AML-193 (cell line): Measurements from ENCODE around the gene SNRNP70.
A peak's percentile ranks its signal among the peaks of the same experiment; 100 is the strongest.

Source experiments
- DNase-seq, 2 experiments: peaks; one replicate each; lab custom pipeline; 2025; lab: John Stamatoyannopoulos, UW

SNRNP70 gene

GRCh38 chr19:49102303-49102702, 17.1 kb downstream of the SNRNP70 start:
- no peak for DNase-seq

GRCh38 chr19:49103331-49104085, 18.3 kb downstream of the SNRNP70 start:
- DNase-seq: no peak

- no peak for DNase-seq
Observed at GRCh38 chr19:49104229-49104864, 19.1 kb downstream of the SNRNP70 start.

DNA sequence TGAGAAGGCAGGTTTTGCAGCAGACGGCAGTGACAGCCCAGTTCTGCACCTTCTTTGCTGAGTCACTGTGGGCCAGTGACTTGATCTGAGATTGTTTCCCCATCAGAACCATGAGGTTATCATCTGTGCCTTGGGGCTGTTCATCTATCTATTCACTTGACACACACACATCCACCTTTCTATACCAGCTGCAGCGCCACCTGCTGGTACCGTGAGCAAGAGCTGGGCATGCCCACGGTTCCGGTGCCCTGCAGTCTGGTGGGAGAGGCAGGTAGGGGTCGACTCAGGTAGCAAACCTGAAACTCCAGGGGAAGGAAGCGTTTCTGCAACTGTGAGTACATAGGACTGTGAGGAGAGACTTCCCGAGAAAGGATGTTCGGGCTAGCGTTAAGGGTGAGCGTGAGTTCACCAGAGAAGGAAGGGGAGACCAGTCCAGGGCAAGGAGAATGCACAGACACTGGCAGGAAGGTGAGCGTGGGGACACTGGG, 21.4 kb downstream of the SNRNP70 start:
- peak; percentile 18 to 24 for DNase-seq

DNA sequence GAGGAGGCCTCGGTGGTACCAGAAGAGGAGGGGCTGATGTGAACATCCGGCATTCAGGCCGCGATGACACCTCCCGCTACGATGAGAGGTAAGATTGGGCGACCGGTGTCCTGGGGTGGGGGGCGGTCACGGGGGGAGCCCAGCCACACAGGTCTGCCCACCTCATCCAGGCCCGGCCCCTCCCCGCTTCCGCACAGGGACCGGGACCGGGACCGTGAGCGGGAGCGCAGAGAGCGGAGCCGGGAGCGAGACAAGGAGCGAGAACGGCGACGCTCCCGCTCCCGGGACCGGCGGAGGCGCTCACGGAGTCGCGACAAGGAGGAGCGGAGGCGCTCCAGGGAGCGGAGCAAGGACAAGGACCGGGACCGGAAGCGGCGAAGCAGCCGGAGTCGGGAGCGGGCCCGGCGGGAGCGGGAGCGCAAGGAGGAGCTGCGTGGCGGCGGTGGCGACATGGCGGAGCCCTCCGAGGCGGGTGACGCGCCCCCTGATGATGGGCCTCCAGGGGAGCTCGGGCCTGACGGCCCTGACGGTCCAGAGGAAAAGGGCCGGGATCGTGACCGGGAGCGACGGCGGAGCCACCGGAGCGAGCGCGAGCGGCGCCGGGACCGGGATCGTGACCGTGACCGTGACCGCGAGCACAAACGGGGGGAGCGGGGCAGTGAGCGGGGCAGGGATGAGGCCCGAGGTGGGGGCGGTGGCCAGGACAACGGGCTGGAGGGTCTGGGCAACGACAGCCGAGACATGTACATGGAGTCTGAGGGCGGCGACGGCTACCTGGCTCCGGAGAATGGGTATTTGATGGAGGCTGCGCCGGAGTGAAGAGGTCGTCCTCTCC, 22.6 kb downstream of the SNRNP70 start:
- DNase-seq: no peak

GRCh38 chr19:49109051-49109450, 23.8 kb downstream of the SNRNP70 start:
- DNase-seq: no peak

DNA sequence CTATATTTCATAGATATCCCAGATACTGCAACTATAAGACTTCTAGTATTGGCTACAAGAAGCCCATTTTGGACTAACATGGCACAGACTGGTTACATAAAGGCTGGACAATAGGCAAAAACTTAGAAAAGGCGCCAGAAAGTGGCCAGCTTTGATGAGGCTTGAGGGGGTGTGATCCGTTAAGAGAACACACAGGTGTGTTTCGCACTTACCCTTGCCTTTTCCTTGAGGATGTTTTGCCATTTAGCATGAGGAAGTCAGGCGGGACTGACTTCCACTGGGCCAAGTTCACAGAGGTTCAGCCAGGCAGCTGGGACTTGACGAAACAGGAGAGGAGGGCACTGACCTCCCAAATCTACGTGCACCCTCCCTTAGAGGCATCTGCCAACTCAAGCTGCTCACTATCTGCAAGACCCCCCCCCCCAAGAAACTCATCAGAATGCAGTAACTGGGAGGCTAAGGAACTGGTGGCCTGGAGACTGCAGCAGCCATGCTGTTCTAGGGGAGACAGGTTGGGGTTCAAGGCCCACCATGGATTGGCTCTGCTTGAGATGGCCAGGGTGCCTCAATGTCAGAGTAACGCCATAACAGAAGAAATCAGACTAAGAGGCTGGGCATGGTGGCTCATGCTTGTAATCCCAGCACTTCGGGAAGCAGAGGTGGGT, 24.4 kb downstream of the SNRNP70 start:
- no peak for DNase-seq

DNA sequence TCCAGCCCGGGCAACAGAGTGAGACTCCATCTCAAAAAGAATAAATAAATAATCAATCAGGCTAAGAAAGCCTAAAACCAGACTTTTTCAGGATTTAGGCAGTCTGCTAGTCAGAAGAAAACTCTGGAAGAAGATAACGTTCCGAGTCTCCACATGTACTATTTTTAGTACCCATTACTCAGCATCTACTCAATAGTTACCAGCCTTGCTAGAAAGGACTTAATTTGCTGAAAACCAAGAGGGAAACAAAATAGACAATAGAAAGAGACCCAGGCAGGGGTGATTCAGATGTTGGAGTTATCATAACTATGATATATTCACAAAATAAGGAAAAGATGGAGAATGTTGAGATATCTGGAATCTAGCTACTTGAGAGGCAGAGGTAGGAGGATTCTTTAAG, 25.3 kb downstream of the SNRNP70 start:
- DNase-seq: no peak

GRCh38 chr19:49111218-49111998, 26.2 kb downstream of the SNRNP70 start:
- DNase-seq: no peak

DNA sequence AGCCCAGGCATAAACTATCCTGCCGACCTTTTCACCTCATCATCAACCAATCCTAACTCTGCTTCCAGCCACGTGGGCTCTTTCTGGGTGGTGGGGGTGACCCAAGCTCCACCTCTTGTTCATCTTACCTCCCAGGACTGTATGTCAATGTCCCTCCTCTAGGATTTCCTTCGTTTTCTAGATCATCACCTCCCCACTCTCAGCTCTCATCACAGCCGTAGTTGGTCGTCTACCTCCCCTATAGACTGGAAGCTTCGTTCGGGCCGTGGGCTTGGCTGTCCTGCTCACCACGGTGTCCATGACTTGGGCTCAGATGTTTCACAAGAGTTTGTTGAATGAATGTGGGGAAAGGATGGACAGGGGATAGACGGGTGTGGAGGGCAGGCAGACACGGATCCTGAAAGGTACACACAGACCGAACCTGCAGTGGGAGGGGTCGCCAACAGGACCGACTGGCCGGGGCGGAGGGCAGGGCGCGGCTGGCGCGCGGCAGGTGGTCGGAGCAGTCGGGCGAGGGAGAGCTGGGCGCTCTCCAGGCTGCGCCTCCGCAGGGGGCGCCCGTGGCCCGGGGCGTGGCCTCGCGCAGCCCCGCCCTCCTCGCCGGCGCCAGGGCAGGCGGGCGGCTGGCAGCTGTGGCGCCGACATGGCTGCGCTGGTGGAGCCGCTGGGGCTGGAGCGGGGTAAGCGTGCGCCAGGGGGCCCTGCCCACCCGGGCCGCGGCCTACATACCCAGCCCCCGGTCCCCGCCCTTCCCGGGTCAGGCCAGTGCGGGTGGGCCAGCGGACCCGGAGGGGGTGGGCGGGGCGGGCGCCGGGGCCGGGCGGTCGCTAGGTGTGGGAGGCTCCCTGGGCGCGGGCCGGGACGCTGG, 28.7 kb downstream of the SNRNP70 start, which contains the start of gene LIN7B:
TSS of gene LIN7B (plus strand) at position 609 of the 868 bp plus-strand sequence. CDS start at position 644, 35 bp downstream.
- peak; percentile 30 to 60 for DNase-seq

DNA sequence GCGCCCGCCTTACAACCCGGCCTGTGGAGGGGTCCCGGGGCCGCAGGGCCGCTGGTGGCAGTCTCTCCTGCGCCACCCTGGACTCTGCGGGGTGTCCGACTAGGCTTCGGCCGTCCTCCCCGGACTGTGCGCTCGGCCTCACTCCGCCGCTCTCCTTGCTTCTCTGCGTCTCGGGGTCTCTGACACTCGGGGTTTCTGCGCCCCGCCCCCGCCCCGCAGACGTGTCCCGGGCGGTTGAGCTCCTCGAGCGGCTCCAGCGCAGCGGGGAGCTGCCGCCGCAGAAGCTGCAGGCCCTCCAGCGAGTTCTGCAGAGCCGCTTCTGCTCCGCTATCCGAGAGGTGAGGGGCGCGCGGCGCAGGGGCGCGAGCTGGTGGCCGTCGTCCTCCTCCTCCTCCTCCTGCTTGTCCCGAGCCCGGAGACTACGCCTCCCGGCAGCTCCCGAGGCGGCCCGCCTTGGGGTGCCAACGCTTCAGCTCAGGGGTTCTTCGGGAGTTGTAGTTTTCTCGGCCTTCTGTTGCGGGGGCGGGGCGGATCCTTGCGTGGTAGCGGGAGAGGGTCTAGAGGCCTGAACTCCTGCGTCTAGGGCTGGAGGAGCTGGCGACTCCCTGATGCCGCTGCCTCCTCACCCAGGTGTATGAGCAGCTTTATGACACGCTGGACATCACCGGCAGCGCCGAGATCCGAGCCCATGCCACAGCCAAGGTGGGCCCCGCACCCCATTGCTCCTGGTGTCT, 29.5 kb downstream of the SNRNP70 start:
- DNase-seq: peak in 1 of 2 experiments; percentile 16

DNA sequence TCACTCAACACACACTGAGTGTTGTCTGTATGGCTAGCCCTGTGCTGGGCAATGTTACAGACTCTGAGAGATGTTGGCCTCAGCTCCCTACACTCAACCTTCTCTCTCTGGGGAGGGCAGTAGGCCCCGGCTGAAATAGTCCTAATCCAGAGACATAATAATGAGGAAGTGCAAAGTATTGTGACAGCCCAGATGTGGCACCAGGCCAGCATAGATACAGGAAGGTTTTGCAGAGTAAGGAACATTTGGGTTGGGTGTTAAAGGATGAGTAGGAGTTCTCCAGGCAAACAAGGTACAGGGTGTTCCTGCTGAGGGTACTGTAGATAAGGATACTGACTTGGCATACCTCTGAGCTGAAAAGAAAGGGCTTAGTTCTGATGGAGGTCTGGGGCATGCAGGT, 31.3 kb downstream of the SNRNP70 start:
- DNase-seq: peak; percentile 86

DNA sequence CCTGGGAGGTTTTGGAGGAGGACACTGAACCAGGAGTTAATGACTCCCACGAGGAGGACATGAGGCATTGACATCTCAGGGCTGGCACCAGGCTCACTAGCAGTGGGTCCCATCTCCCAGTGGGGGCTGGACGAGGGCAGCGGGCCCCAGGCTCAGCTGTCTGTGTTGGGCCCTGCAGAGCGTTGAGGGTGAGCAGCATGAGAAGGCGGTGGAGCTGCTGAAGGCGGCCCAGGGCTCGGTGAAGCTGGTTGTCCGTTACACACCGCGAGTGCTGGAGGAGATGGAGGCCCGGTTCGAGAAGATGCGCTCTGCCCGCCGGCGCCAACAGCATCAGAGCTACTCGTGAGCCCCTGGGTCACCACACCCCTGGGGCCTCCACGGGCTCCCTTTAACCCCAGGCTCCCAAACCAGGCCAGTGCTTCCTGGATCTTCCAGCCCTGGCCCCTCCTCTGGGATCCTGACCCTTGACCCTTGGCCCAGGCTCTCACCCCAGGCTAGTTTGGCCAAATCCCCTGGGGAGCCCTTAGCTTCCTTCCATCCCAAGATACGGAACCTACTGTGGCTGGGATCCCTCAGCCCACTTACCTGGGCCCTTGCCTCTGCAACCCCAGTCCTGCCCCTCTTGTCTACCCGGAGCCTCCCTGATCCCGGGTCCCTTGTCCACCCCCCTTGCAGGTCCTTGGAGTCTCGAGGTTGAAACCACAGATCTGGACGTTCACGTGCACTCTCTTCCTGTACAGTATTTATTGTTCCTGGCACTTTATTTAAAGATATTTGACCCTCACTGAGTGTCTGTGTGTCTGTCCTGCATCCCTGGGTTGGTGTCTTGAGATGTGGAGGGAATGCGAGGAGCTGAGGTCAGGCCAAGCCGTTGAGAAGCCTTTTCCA, 32.7 kb downstream of the SNRNP70 start:
- DNase-seq: no peak

DNA sequence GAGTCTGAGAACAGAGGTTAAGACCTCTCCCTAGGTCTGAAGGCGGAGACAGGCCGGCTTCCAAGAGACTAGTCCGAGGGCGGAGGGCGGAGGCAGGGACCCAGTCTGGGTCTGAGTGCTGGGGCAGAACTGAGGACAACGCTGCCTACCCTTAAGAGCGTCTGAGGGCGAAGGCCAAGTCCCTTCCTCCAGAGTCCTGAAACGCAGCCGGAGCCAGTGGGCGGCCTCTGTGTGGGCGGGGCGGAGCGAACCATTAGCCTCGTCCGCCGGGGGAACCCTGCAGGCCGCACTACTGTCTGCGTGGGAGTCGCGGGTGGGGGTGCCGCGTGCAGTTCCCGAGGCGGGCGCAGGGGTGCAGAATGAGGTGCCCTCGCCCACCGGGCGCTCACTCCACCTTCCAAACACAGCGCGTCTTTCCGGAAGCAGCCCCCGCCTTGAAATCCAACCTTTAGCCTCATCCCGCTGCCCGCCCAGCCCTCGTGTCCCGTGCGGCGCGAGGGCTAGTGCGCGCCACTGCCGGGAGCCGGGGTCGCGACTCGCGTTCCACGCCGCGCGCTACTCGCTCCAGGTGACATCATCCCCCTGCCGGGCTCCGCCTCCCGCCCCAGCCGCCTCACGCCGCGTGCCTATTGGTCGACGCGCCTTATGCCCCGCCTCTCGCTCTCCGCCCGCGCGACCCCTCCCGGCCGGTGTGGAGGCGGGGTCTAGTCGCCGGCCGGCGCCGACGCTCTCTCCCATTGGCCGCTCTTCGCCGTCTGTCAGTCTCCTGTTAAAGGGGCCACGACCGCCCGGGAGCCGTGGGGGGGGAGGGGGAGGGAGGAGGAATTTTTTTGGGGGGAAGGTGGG, 33.5 kb downstream of the SNRNP70 start, which contains the start of gene C19orf73:
TSS of gene C19orf73 (minus strand) at position 579 of the 846 bp plus-strand sequence. CDS start at position 458, 121 bp downstream.
- DNase-seq: peak; percentile 87 to 90

DNA sequence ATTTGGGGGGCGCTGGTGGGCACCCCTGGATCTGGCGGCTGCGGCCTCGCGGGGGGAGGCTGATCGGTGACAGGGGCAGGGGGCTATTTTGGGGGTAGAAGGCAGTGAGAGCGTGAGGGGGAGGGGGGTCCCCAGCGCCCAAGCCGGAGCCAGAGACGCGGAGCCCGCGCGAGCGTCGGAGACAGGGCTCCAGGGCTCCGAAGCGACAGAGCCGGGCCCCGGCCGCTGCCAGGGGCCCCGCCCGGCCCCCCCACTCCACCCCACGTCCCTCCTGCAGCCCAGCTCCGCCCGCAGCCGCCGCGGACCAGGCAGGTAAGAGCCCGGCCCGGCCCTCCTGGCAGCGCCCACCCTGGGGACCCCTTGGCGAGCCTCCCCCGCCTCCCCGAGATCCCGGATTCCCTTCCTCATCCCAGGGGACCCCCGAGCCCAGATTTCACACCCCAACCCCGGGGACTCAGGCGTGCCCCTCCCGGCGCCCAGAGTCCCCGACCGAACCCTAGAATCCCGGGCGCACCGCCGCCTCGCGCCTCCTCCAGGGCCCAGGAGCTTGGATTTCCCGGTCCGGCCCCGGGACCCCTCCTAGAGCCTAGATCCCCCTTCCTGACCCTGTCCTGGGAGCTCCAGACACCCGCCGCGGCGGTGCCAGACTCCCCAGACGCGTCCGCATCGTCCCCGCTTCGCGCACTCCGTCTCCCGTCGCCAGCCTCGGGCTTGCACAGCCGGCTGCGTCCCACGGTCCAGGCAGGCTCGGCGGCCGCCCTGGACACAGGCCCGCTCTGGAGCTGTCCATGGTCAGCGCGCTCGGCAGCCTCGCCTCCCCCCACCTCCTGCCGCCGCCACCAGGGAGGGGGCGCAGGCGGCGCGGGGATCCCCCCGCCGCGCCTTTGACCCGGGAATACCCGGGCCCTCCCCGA, 34.4 kb downstream of the SNRNP70 start, which contains the start of gene PPFIA3:
TSS of gene PPFIA3 (plus strand) at position 134 of the 914 bp plus-strand sequence. CDS start 8,330 bp downstream, outside the sequence.
- DNase-seq: no peak

- DNase-seq: no peak
Observed at GRCh38 chr19:49120325-49120683, 35.1 kb downstream of the SNRNP70 start.
